GM19193 (cell line): Measurements from ENCODE around the gene RPS5.

Source experiments
- POLR2A ChIP-seq: IDR thresholded peaks from 4 replicates; pipeline ENCODE4 v1.6.1; 2011; ENCODE audit not compliant: insufficient read depth, insufficient read length; ENCODE audit errors: extremely low read depth

The RPS5 gene

GRCh38 chr19:58392945-58393724, 6.1 kb downstream of the RPS5 start:
- no peak for TF ChIP-seq POLR2A

GRCh38 chr19:58393725-58394033, 6.6 kb downstream of the RPS5 start:
- TF ChIP-seq POLR2A, result no peak

- TF ChIP-seq POLR2A, result no peak
These were observed 7.8 kb downstream of the RPS5 start for GRCh38 chr19:58394821-58395219.

- peak; percentile 57 for TF ChIP-seq POLR2A
These were observed 8.3 kb downstream of the RPS5 start, which contains the start of gene RNF225 for GRCh38 chr19:58395220-58395978. TSS of gene RNF225 (plus strand) at chr19:58395656. CDS start at chr19:58396090, 434 bp downstream.

GRCh38 chr19:58395979-58396627, 9.0 kb downstream of the RPS5 start:
- TF ChIP-seq POLR2A, result no peak

GRCh38 chr19:58396691-58397532, 9.8 kb downstream of the RPS5 start:
- TF ChIP-seq POLR2A, result no peak

- no peak for TF ChIP-seq POLR2A
These were observed 10.5 kb downstream of the RPS5 start for GRCh38 chr19:58397533-58398037.

GRCh38 chr19:58398087-58398486, 11.0 kb downstream of the RPS5 start:
- no peak for TF ChIP-seq POLR2A

- no peak for TF ChIP-seq POLR2A
These were observed 11.5 kb downstream of the RPS5 start for GRCh38 chr19:58398545-58398944.

GRCh38 chr19:58399903-58400302, 12.8 kb downstream of the RPS5 start:
- no peak for TF ChIP-seq POLR2A

GRCh38 chr19:58400316-58400915, 13.3 kb downstream of the RPS5 start:
- no peak for TF ChIP-seq POLR2A

- peak; percentile 84 for TF ChIP-seq POLR2A
These were observed 14.1 kb downstream of the RPS5 start for GRCh38 chr19:58400916-58401839.

GRCh38 chr19:58401840-58402421, 14.9 kb downstream of the RPS5 start:
- TF ChIP-seq POLR2A, result no peak
